Transverse colon (tissue), 3 donors: ENCODE data around the gene KATNBL1.

Experiments used
- POLR2A ChIP-seq: fragments of 450-650 bp; IDR thresholded peaks from one replicate; pipeline ENCODE4 v1.6.1; 2016; ENCODE audit warnings: antibody characterized with exemption, mild to moderate bottlenecking, moderate library complexity
- TF ChIP-seq, protein P1 (sequence below), 5 experiments: fragments of 200-600 bp in 3 of 5; fragments of 450-650 bp in 2 of 5; sonication (generic) in 3 of 5; IDR thresholded peaks; 1 replicate in 2 of 5; 2 replicates in 3 of 5; pipeline ENCODE4 v1.5.1; 2016 to 2017; ENCODE audit warnings: antibody characterized with exemption in 5 of 5, inconsistent platforms in 3 of 5, mild to moderate bottlenecking in 2 of 5, moderate library complexity in 1 of 5

DNA sequence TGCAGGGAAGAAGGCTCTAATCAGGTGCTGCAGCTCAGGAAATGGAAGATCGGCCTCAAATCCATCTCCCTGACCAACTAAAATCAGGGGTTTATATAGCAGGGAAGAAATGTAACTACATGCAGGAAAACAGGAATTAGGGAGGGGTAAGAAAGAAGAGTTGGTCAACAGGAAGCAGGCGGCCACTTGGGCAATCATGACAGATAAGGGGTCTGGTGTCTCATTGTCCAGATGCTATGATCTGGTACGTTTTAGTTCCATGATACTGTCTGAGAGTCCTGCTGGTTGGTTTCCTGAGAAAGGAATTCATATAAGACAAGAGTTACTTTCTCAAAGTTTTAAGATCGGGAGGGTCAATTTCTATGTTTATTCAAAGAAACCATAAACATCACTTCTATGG is 24.2 kb downstream of the KATNBL1 start:
- TF ChIP-seq, protein P1, sequence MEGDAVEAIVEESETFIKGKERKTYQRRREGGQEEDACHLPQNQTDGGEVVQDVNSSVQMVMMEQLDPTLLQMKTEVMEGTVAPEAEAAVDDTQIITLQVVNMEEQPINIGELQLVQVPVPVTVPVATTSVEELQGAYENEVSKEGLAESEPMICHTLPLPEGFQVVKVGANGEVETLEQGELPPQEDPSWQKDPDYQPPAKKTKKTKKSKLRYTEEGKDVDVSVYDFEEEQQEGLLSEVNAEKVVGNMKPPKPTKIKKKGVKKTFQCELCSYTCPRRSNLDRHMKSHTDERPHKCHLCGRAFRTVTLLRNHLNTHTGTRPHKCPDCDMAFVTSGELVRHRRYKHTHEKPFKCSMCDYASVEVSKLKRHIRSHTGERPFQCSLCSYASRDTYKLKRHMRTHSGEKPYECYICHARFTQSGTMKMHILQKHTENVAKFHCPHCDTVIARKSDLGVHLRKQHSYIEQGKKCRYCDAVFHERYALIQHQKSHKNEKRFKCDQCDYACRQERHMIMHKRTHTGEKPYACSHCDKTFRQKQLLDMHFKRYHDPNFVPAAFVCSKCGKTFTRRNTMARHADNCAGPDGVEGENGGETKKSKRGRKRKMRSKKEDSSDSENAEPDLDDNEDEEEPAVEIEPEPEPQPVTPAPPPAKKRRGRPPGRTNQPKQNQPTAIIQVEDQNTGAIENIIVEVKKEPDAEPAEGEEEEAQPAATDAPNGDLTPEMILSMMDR (IDR thresholded peaks at IDR 0.05) = no peak
- TF ChIP-seq POLR2A = no peak
